ENCODE results near the gene FNDC3B. TPM values are rescaled to one million over a fixed set of nuclear protein-coding genes. Genes with fewer than 3 reads are reported as not detected.
"Not testable (repeated sequence)": the region's sequence is repeated elsewhere in the genome, so short reads cannot be mapped to it uniquely, and the experiment has no call there.

FNDC3B gene
- total RNA-seq, 1 donor, result 221 TPM

- DNase-seq (ENCODE audit: low read depth), result no peak
- TF ChIP-seq CTCF (IDR thresholded peaks at IDR 0.05; ENCODE audit: insufficient read depth, low read depth, low read length), result no peak
- H3K4me3 ChIP-seq (ENCODE audit: low read depth, low read length), result no peak overlapping the region
Observed at GRCh38 chr3:172233474-172234277, 194.3 kb downstream of the FNDC3B start.

GRCh38 chr3:172235698-172236097, 196.3 kb downstream of the FNDC3B start:
- no peak overlapping the region for H3K4me3 ChIP-seq (ENCODE audit: low read depth, low read length)
- no peak for TF ChIP-seq CTCF (IDR thresholded peaks at IDR 0.05; ENCODE audit: insufficient read depth, low read depth, low read length)
- DNase-seq (ENCODE audit: low read depth), result no peak

DNA sequence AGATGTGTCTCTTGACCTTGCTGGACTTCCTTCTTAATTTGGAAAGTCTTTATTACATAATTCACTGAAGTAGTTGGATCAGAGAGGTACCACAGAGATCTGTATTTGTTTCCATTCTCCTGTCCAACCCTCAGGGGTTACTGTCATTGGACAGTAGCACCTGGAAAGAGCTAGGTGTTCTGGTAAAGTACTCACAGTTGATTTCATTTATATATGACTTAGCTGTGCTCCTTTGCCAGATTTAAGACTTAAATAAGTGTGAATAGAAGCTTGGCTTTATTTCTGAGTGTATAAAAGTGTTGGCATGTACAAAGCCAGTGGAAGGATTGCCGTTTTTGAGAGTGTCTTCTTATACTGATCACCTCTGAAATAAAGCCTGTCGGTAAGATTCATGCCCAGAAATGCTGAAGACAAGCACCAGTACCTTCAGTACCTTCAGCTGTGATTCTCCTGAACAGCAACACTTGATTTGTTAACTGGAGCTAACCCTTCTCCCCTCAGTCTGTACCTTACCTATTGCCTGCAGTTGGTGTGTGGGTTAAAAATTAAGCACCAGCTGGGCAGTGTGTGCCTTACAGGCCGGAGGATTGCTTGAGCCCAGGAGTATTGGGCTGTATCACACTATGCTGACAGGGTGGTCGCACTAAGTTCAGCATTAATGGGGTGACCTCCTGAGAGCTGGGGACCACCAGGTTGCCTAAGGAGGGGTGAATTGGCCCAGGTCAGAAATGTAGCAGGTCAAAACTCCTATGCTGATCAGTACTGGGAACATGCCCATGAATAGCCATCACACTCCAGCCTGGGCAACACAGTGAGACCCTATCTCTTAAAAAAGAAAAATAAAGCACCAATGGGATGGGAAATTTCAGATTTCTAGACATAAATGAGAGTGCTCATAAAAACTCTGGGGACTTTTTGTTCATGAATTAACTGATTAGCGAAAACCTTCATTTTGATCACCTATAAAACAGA, 197.7 kb downstream of the FNDC3B start:
- no peak for TF ChIP-seq CTCF (IDR thresholded peaks at IDR 0.05; ENCODE audit: insufficient read depth, low read depth, low read length)

DNA sequence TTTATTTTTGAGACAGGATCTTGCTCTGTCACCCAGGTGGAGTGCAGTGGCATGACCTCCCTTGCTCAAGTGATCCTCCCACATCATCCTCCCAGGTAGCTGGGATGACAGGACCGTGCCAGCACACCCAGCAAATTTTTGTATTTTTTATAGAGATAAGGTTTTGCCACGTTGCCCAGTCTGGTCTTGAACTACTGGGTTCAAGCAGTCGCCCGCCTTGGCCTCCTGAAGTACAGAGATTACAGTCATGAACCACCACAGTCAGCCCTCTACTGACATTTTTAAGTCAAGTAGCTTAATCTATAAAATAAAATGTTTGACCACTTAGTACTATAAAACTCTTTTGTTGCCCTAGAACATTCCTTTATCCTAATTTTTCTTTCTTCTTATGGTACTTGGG, 198.8 kb downstream of the FNDC3B start:
- DNase-seq (ENCODE audit: low read depth), result no peak
- no peak overlapping the region for H3K4me3 ChIP-seq (ENCODE audit: low read depth, low read length)
- no peak for TF ChIP-seq CTCF (IDR thresholded peaks at IDR 0.05; ENCODE audit: insufficient read depth, low read depth, low read length)

More for the DNA sequence above, 197.7 kb downstream of the FNDC3B start:
- H3K4me3 ChIP-seq (ENCODE audit: low read depth, low read length), result no peak overlapping the region
- no peak for DNase-seq (ENCODE audit: low read depth)

GRCh38 chr3:172239218-172239790, 199.9 kb downstream of the FNDC3B start:
- TF ChIP-seq CTCF (IDR thresholded peaks at IDR 0.05; ENCODE audit: insufficient read depth, low read depth, low read length), result no peak
- no peak overlapping the region for H3K4me3 ChIP-seq (ENCODE audit: low read depth, low read length)
- DNase-seq (ENCODE audit: low read depth), result no peak

DNA sequence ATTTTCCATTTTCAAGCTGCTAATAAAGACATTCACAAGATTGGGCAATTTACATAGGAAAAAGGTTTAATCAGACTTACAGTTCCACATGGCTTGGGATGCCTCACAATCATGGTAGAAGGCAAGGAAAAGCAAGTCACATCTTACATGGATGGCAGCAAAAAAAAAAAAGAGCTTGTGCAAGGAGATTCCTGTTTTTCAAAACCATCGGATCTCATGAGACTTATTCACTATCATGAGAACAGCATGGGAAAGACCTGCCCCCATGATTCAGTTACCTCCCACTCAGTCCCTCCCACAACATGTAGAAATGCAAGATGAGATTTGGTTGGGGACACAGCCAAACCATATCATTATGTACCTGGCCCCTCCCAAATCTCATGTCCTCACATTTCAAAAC, 202.0 kb downstream of the FNDC3B start:
- DNase-seq (ENCODE audit: low read depth), result no peak
- TF ChIP-seq CTCF (IDR thresholded peaks at IDR 0.05; ENCODE audit: insufficient read depth, low read depth, low read length), result no peak
- no peak overlapping the region for H3K4me3 ChIP-seq (ENCODE audit: low read depth, low read length)

GRCh38 chr3:172242471-172242870, 203.1 kb downstream of the FNDC3B start:
- H3K4me3 ChIP-seq (ENCODE audit: low read depth, low read length); DNase-seq (ENCODE audit: low read depth): not testable (repeated sequence)

DNA sequence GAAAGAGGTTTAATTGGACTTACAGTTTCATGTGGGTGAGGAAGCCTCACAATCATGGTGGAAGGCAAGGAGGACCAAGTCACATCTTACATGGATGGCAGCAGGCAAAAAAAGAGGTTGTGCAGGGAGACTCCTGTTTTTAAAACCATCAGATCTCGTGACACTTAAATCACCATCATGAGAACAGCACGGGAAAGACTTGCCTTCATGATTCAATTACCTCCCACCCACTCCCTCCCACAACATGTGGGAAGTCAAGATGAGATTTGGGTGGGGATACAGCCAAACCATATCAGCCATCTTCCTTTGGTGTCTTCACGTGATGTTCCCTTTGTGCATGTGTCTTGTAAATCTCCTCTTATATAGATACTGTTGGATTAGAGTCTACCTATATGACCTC, 204.0 kb downstream of the FNDC3B start:
- not testable (repeated sequence) for H3K4me3 ChIP-seq (ENCODE audit: low read depth, low read length); DNase-seq (ENCODE audit: low read depth)
